SU-DHL-6 (cell line): ENCODE data around the gene FOXP4.

Experiments
- H2AFZ ChIP-seq: fragments of 200-600 bp; sonication (generic); 2 replicates; pipeline ENCODE4 v1.6.1; 2014; ENCODE audit warnings: low read depth, mild to moderate bottlenecking, moderate library complexity, mixed read lengths, antibody characterized with exemption, low read length; ENCODE audit not compliant: severe bottlenecking
- H3F3A ChIP-seq: fragments of 200-600 bp; shearing (Covaris generic); 2 replicates; pipeline ENCODE4 v1.6.0; 2016; ENCODE audit warnings: antibody characterized with exemption, mild to moderate bottlenecking; ENCODE audit not compliant: insufficient read depth
- H3K27ac ChIP-seq: fragments of 200-600 bp; sonication (generic); 2 replicates; pipeline ENCODE4 v1.5.1; 2016; ENCODE audit warnings: low read depth, mild to moderate bottlenecking, low read length, moderate library complexity, mixed read lengths
- H3K27me3 ChIP-seq: fragments of 200-600 bp; sonication (generic), shearing (Covaris generic); 2 replicates; pipeline ENCODE4 v1.6.0; 2014; ENCODE audit warnings: mild to moderate bottlenecking, low read length
- H3K36me3 ChIP-seq: fragments of 200-600 bp; sonication (generic); 2 replicates; pipeline ENCODE4 v1.6.1; 2014; ENCODE audit warnings: mild to moderate bottlenecking, low read length, mixed read lengths
- H3K4me2 ChIP-seq: fragments of 300-600, 200-600 bp; shearing (Covaris generic), sonication (generic); 2 replicates; pipeline ENCODE4 v1.6.0; 2014; ENCODE audit warnings: low read length, low read depth, mild to moderate bottlenecking; ENCODE audit not compliant: poor library complexity, severe bottlenecking
- H3K4me3 ChIP-seq: fragments of 200-600 bp; sonication (generic); 2 replicates; pipeline ENCODE4 v1.5.1; 2014; ENCODE audit warnings: antibody characterized with exemption, low read length, mild to moderate bottlenecking, mixed read lengths; ENCODE audit not compliant: insufficient read depth, poor library complexity, severe bottlenecking
- H3K79me2 ChIP-seq: fragments of 200-600 bp; sonication (generic); 2 replicates; pipeline ENCODE4 v1.6.1; 2014; ENCODE audit warnings: mild to moderate bottlenecking, low read length, moderate library complexity; ENCODE audit not compliant: insufficient read depth
- H3K9ac ChIP-seq: fragments of 200-600 bp; sonication (generic); 2 replicates; pipeline ENCODE4 v1.7.0; 2014; ENCODE audit warnings: mild to moderate bottlenecking, low read length
- H3K9me2 ChIP-seq: fragments of 200-600 bp; sonication (generic); replicated peaks from 2 replicates; pipeline ENCODE4 v1.6.1; 2014; ENCODE audit warnings: low read length; ENCODE audit not compliant: insufficient read depth
- H3K9me3 ChIP-seq: fragments of 200-600 bp; sonication (generic); 2 replicates; pipeline ENCODE4 v1.6.1; 2014; ENCODE audit warnings: low read length, mixed read lengths; ENCODE audit not compliant: insufficient read depth
- H4K20me1 ChIP-seq: fragments of 200-600 bp; sonication (generic); 2 replicates; pipeline ENCODE4 v1.6.1; 2014; ENCODE audit warnings: low read depth, mild to moderate bottlenecking, antibody characterized with exemption, low read length, moderate library complexity, mixed read lengths
- CTCF ChIP-seq: fragments of 200-600 bp; sonication (generic); IDR thresholded peaks from one replicate; pipeline ENCODE4 v1.5.1; 2017; ENCODE audit warnings: antibody characterized with exemption, mild to moderate bottlenecking, low read length, moderate library complexity; ENCODE audit not compliant: insufficient read depth, poor library complexity, severe bottlenecking
- EZH2phosphoT487 ChIP-seq: fragments of 200-600 bp; sonication (generic), shearing (Covaris generic); conservative IDR thresholded peaks from 2 replicates; pipeline ENCODE4 v1.6.1; 2018; ENCODE audit warnings: mild to moderate bottlenecking, antibody characterized with exemption, low read length, moderate library complexity, mixed read lengths

FOXP4 gene

GRCh38 chr6:41561931-41562911 is 16.0 kb downstream of the FOXP4 start:
- no peaks in the 10 kb centered on the region for H3F3A ChIP-seq
- no peak overlapping the region for H3K27ac ChIP-seq
- peaks cover 7% of the 10 kb centered on the region for H4K20me1 ChIP-seq
- H3K79me2 ChIP-seq: no peaks in the 10 kb centered on the region
- no peak overlapping the region for H3K4me2 ChIP-seq
- no peak overlapping the region for H3K4me3 ChIP-seq
- no peaks in the 10 kb centered on the region for H3K9me3 ChIP-seq
- no peak for TF ChIP-seq EZH2phosphoT487
- TF ChIP-seq CTCF: no peak
- H3K9ac ChIP-seq: no peak overlapping the region
- H3K36me3 ChIP-seq: no peaks in the 10 kb centered on the region
- no peak overlapping the region for H2AFZ ChIP-seq
- H3K9me2 ChIP-seq: no peaks in the 10 kb centered on the region
- H3K27me3 ChIP-seq: no peaks in the 10 kb centered on the region

GRCh38 chr6:41563060-41563776 is 17.0 kb downstream of the FOXP4 start:
- no peaks in the 10 kb centered on the region for H3K9me3 ChIP-seq
- H3K27me3 ChIP-seq: no peaks in the 10 kb centered on the region
- H2AFZ ChIP-seq: no peak overlapping the region
- no peak overlapping the region for H3K4me2 ChIP-seq
- no peaks in the 10 kb centered on the region for H3F3A ChIP-seq
- no peaks in the 10 kb centered on the region for H3K79me2 ChIP-seq
- no peaks in the 10 kb centered on the region for H3K36me3 ChIP-seq
- no peak overlapping the region for H3K9ac ChIP-seq
- no peaks in the 10 kb centered on the region for H3K9me2 ChIP-seq
- H3K27ac ChIP-seq: no peak overlapping the region
- H4K20me1 ChIP-seq: peaks cover 7% of the 10 kb centered on the region
- TF ChIP-seq CTCF (no peak), EZH2phosphoT487 (no peak)
- H3K4me3 ChIP-seq: no peak overlapping the region

DNA sequence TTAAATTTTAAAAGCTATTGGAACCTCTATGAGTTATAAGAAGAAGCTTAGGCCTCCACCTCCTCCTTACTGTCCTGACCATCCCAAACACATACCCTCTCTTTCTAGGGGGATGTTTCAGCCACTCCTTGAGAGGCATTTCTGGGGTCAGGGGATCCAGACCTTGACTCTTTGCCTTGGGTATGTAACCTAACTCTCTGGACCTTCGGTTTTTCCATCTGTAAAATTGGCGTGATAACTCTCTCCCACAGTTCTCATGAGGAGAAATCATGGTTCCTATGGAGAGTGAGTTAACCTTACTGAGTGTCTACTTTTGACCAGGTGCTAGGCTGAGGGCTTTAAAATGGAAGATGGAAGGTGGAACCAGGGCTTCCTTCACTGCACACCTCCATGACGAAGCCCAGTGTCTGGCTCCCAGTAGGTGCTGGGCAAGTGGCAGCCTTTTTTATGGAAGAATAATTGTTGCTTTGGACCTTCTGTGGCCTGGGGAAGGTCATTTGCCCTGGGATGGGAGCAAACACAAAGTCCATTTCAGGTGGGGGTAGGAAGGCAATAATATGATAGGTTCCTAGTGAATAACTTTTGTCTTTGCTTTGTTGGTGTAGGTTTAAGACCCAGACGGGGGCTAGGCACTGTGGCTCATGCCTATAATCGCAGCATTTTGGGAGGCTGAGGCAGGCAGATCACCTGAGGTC is 18.4 kb downstream of the FOXP4 start:
- Histone ChIP-seq H3K36me3 (no peaks in the 10 kb centered on the region), H3K4me3 (no peak overlapping the region)
- TF ChIP-seq EZH2phosphoT487 (no peak), CTCF (no peak)

More for the DNA sequence above, 18.4 kb downstream of the FOXP4 start:
- Histone ChIP-seq H3K9me2 (no peaks in the 10 kb centered on the region), H2AFZ (no peak overlapping the region), H3F3A (no peaks in the 10 kb centered on the region), H3K27me3 (no peaks in the 10 kb centered on the region), H3K79me2 (no peaks in the 10 kb centered on the region), H3K27ac (no peak overlapping the region), H3K4me2 (no peak overlapping the region), H3K9ac (no peak overlapping the region), H3K9me3 (no peaks in the 10 kb centered on the region), H4K20me1 (no peaks in the 10 kb centered on the region; the same call in 1 of the 2 replicates)
